GM23338 (cell line): Measurements from ENCODE around the gene DAGLA.

Source experiments
- CREB1 ChIP-seq: fragments of 250-450 bp; sonication (Bioruptor Pico); IDR thresholded peaks from 2 replicates; pipeline ENCODE4 v1.5.0; 2020; ENCODE audit warnings: low read depth, mild to moderate bottlenecking, moderate library complexity
- CTCF ChIP-seq, 2 experiments: fragments of 200-600 bp in 1 of 2; sonication (generic) in 1 of 2; conservative IDR thresholded peaks; 2 replicates each; pipeline versions ENCODE4 v1.5.1 to v1.6.1; 2016 to 2017; ENCODE audit warnings: antibody characterized with exemption in 2 of 2, low read depth in 2 of 2, mild to moderate bottlenecking in 2 of 2, moderate library complexity in 1 of 2
- EZH2 ChIP-seq: fragments of 200-600 bp; sonication (generic); IDR thresholded peaks from one replicate; pipeline ENCODE4 v1.8.0; 2017; ENCODE audit warnings: antibody characterized with exemption, mild to moderate bottlenecking, low read depth; ENCODE audit not compliant: unreplicated experiment
- POLR2AphosphoS5 ChIP-seq: IDR thresholded peaks from 2 replicates; pipeline ENCODE4 v1.6.1; 2016; ENCODE audit warnings: antibody characterized with exemption, low read depth
- REST ChIP-seq: IDR thresholded peaks from one replicate; pipeline ENCODE4 v1.6.1; 2018; ENCODE audit warnings: antibody characterized with exemption; ENCODE audit not compliant: unreplicated experiment
- ZNF114 ChIP-seq: fragments of 250-450 bp; sonication (Bioruptor Pico); IDR thresholded peaks from 2 replicates; pipeline ENCODE4 v1.5.0; 2020; ENCODE audit warnings: mild to moderate bottlenecking, moderate library complexity

GRCh38 chr11:61694602-61694939 is 14.4 kb downstream of the DAGLA start:
- TF ChIP-seq CTCF (conservative IDR thresholded peaks at IDR 0.05; ENCODE audit: low read depth in 2 of 2) (no peak), EZH2 (no peak), REST (no peak), POLR2AphosphoS5 (no peak), CREB1 (no peak), ZNF114 (CRISPR knock-in tag) (no peak)
